Prostate gland (tissue), 2 donors: Measurements from ENCODE around the gene KCTD18. TPM values are rescaled to one million over a fixed set of nuclear protein-coding genes. Genes with fewer than 3 reads are reported as not detected.

Experiments used
- DNase-seq: peaks from one replicate; pipeline ENCODE4 v3.0.0-alpha.2; 2019; ENCODE audit warnings: low spot score
- H3K27ac ChIP-seq, 2 donors: fragments of 200-600 bp; sonication (generic); 2 replicates each; pipeline ENCODE4 v1.5.1; 2017 to 2019
- H3K27me3 ChIP-seq: fragments of 200-600 bp; sonication (generic); replicated peaks from 2 replicates; pipeline ENCODE4 v1.5.1; 2019; ENCODE audit not compliant: insufficient read depth
- H3K36me3 ChIP-seq, 2 donors: fragments of 200-600 bp; sonication (generic); 1 replicate in 1 of 2; 2 replicates in 1 of 2; pipeline versions ENCODE4 v1.5.1 to v1.8.1; 2017 to 2019
- H3K4me1 ChIP-seq: fragments of 200-600 bp; sonication (generic); replicated peaks from 2 replicates; pipeline ENCODE4 v1.5.1; 2019
- H3K4me3 ChIP-seq, 2 donors: fragments of 200-600 bp; sonication (generic); 2 replicates each; pipeline ENCODE4 v1.5.1; 2017 to 2019
- H3K9me3 ChIP-seq: fragments of 200-600 bp; sonication (generic); 2 replicates; pipeline ENCODE4 v1.5.1; 2017
- POLR2A ChIP-seq: fragments of 450-650 bp; IDR thresholded peaks from one replicate; pipeline ENCODE4 v1.6.1; 2016; ENCODE audit warnings: antibody characterized with exemption, mild to moderate bottlenecking
- POLR2AphosphoS5 ChIP-seq: sonication (generic); formaldehyde crosslinking; IDR thresholded peaks from one replicate; pipeline ENCODE4 v1.6.1; 2017; ENCODE audit warnings: antibody characterized with exemption
- WGBS: methylation state at CpG from one replicate; pipeline ENCODE4 v1.1.5; 2018; 5-methylcytosine and 5-hydroxymethylcytosine counted together
- intact Hi-C: fragments of 100-400 bp; cut with DNase I; formaldehyde crosslinking; loops from one replicate; pipeline ENCODE4 v1.14.2; 2022
- total RNA-seq, 2 donors: library from RNA; depleted of rRNA; stranded (reverse); fragments of >200 nt; gene quantifications; one replicate each; pipeline ENCODE4 v1.1.0, GENCODE V29; 2016
- TF ChIP-seq, protein P1 (sequence below), 4 experiments: fragments of 200-600 bp in 2 of 4; fragments of 450-650 bp in 2 of 4; sonication (generic) in 2 of 4; IDR thresholded peaks; 1 replicate in 3 of 4; 2 replicates in 1 of 4; pipeline ENCODE4 v1.5.1; 2016 to 2019; ENCODE audit warnings: antibody characterized with exemption in 4 of 4, mild to moderate bottlenecking in 2 of 4, moderate library complexity in 2 of 4

KCTD18 gene
- total RNA-seq, 2 donors from 2014 or later, result 21.1 to 38.2 TPM

DNA sequence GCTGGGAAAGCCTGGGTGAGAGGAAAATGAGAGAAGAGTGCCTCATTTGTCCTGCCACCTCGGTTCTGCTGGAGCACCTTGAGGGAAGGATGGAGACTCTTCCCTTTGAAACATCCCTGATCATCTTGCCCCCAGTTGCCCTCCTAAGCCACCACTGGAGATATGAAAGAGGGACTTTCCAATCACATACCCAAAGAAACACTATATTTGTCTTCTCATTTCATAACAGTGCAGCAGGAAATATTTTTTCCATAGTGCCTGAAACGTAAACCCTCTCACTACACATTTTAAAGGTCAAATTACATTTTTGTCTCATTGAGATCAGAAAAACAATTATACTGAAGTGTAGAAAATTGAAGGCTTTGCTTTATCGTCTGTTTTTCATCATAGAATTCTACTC lies 63.3 kb downstream of the KCTD18 start:
- intact Hi-C loops, result no loop called here
- H3K36me3 ChIP-seq, result no peaks in the 10 kb centered on the region

DNA sequence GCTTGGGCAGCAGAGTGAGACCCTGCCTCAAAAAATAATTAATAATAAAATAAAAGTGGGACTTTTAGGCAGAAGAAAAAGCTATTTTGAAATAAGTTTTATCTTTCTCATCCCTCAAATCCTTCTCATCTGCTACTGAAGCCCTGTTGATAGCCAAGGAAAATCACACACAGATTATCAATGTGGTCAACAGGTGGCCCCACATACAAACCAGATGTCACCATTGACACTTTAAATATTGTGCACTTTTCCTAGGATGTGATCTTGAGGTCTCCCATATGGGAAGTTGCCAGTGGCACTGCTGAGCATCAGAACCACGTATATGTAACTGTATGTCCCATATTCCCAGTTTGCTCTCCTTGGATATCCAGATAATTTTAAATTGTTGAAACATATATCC lies 64.6 kb downstream of the KCTD18 start:
- H3K27me3 ChIP-seq, result no peaks in the 10 kb centered on the region
- TF ChIP-seq, protein P1, sequence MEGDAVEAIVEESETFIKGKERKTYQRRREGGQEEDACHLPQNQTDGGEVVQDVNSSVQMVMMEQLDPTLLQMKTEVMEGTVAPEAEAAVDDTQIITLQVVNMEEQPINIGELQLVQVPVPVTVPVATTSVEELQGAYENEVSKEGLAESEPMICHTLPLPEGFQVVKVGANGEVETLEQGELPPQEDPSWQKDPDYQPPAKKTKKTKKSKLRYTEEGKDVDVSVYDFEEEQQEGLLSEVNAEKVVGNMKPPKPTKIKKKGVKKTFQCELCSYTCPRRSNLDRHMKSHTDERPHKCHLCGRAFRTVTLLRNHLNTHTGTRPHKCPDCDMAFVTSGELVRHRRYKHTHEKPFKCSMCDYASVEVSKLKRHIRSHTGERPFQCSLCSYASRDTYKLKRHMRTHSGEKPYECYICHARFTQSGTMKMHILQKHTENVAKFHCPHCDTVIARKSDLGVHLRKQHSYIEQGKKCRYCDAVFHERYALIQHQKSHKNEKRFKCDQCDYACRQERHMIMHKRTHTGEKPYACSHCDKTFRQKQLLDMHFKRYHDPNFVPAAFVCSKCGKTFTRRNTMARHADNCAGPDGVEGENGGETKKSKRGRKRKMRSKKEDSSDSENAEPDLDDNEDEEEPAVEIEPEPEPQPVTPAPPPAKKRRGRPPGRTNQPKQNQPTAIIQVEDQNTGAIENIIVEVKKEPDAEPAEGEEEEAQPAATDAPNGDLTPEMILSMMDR (IDR thresholded peaks at IDR 0.05), result no peak
- TF ChIP-seq POLR2AphosphoS5, result no peak
- no peak for TF ChIP-seq POLR2A
- no peaks in the 10 kb centered on the region for H3K4me1 ChIP-seq
- no peak for DNase-seq
- WGBS, result 92% methylated on average over 1 of the region's 1 CpG
- H3K9me3 ChIP-seq, result no peaks in the 10 kb centered on the region
- no peak overlapping the region for H3K27ac ChIP-seq
- H3K36me3 ChIP-seq, result no peaks in the 10 kb centered on the region
- H3K4me3 ChIP-seq, result no peak overlapping the region
- intact Hi-C loops, result no loop called here

More for the DNA sequence above, 63.3 kb downstream of the KCTD18 start:
- WGBS, result 91% methylated on average over 3 of the region's 3 CpGs
- no peaks in the 10 kb centered on the region for H3K4me1 ChIP-seq
- no peak for DNase-seq
- H3K27me3 ChIP-seq, result no peaks in the 10 kb centered on the region
- no peak overlapping the region for H3K4me3 ChIP-seq
- no peak overlapping the region for H3K27ac ChIP-seq
- H3K9me3 ChIP-seq, result no peaks in the 10 kb centered on the region
- TF ChIP-seq, protein P1 (IDR thresholded peaks at IDR 0.05), result no peak
- no peak for TF ChIP-seq POLR2AphosphoS5
- TF ChIP-seq POLR2A, result no peak

DNA sequence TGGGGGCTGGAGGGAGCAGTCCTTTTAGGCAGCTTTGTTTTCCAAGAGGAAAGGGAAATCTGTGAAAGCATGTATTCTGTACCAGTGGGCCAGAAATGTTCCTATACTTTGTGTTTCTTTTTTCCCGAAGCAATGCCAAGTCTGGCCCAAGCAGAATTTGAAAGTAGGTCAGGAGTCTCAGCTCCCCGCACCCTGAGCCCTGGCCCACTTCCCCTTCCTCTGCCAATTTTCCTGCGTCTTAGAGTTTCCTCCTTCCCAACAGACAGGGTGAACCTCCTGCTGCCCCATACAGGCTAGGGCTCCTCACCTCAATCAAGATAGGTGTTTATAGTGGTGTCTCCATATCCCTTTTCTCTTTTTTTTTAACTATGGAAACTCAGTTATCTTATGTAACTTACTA lies 65.3 kb downstream of the KCTD18 start:
- H3K27ac ChIP-seq, result no peak overlapping the region
- WGBS, result 60% methylated on average over 3 of the region's 3 CpGs

DNA sequence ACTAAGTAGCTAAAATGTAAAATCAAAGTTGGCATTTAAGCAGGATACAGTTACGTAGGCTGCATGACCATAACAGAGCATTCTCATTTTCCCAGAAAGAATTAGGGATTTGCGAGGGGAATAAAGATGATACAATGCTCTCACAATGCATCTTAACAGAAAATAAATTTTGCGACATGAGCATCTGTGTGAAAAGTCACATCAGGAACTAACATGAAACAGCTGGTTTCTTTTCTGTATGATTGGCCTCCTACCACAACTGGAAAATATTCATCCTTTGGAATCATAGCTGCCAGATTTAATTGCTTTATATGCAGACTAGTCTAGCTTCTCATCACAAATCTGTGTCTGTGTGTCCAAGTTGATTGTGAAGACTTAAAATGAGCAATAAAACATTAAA lies 66.0 kb downstream of the KCTD18 start:
- no peak overlapping the region for H3K27ac ChIP-seq
- H3K36me3 ChIP-seq, result no peaks in the 10 kb centered on the region
- intact Hi-C loops, result no loop called here
- H3K27me3 ChIP-seq, result no peaks in the 10 kb centered on the region
- no peak overlapping the region for H3K4me3 ChIP-seq
- no peaks in the 10 kb centered on the region for H3K4me1 ChIP-seq
- whole genome bisulfite sequencing, result 80% methylated on average over 3 of the region's 3 CpGs
- no peaks in the 10 kb centered on the region for H3K9me3 ChIP-seq
- no peak for TF ChIP-seq POLR2AphosphoS5
- TF ChIP-seq, protein P1 (IDR thresholded peaks at IDR 0.05), result no peak
- no peak for TF ChIP-seq POLR2A
- DNase-seq, result no peak

More for the DNA sequence above, 65.3 kb downstream of the KCTD18 start:
- TF ChIP-seq, protein P1 (IDR thresholded peaks at IDR 0.05), result no peak
- TF ChIP-seq POLR2A (no peak), POLR2AphosphoS5 (no peak)
- H3K9me3 ChIP-seq, result no peaks in the 10 kb centered on the region
- no peaks in the 10 kb centered on the region for H3K27me3 ChIP-seq
- no peak for DNase-seq
- H3K4me1 ChIP-seq, result no peaks in the 10 kb centered on the region
- intact Hi-C loops, result no loop called here
- H3K36me3 ChIP-seq, result no peaks in the 10 kb centered on the region
- no peak overlapping the region for H3K4me3 ChIP-seq

DNA sequence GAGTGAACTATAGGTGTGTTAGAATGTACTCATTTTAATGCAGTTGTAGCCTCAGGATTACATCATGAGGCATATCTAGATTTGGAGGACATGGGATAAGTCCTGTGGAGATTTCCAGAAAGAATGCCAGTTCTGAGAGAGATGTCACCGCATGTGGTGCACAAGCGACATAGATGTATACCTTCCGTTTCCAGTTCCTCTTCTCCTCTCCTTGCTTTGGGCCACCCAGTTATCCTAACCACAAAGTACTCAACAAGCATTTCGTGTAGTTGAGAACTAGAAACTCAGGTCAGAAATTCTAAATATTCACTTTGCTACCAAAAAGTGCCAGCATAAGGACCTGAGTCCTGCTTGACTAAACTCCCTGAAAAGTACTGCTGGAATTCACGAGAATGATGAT lies 66.5 kb downstream of the KCTD18 start:
- DNase-seq, result no peak
- Histone ChIP-seq H3K36me3 (no peaks in the 10 kb centered on the region), H3K4me1 (no peaks in the 10 kb centered on the region), H3K27ac (no peak overlapping the region), H3K4me3 (no peak overlapping the region), H3K9me3 (no peaks in the 10 kb centered on the region), H3K27me3 (no peaks in the 10 kb centered on the region)
- WGBS, result 77% methylated on average over 5 of the region's 5 CpGs
- intact Hi-C loops, result no loop called here
- TF ChIP-seq, protein P1 (IDR thresholded peaks at IDR 0.05), result no peak
- TF ChIP-seq POLR2AphosphoS5, result no peak
